Panc1 (cell line): ENCODE results near the gene ASTN2. TPM values are rescaled to one million over a fixed set of nuclear protein-coding genes. Genes with fewer than 3 reads are reported as not detected.

Experiments used
- ATAC-seq: fragments of 200-7000 bp; cut with Tn5 transposase; 2 replicates; pipeline ENCODE4 v1.9.1; 2020; ENCODE audit warnings: mild to moderate bottlenecking, moderate library complexity
- BruUV-seq: library from RNA; stranded (reverse); fragments of 400-500 nt; replicated peaks from 2 replicates; lab custom pipeline; 2021; lab: Mats Ljungman, UMichigan
- CTCF ChIA-PET: fragments of 300-600 bp; sonication (Branson Sonifier 250); formaldehyde crosslinking; loops from one replicate; lab custom pipeline; 2022; ENCODE audit warnings: antibody characterized with exemption; lab: Charles Lee
- POLR2A ChIA-PET: fragments of 300-600 bp; sonication (Branson Sonifier 250); formaldehyde crosslinking; loops from one replicate; lab custom pipeline; 2022; ENCODE audit warnings: antibody characterized with exemption; lab: Charles Lee
- DNase-seq: peaks from one replicate; pipeline ENCODE4 v3.0.0-alpha.2; 2010; ENCODE audit warnings: low read depth, low spot score
- H3K27ac ChIP-seq: 2 replicates; pipeline ENCODE4 v1.5.1; 2011; ENCODE audit warnings: mild to moderate bottlenecking, low read length, inconsistent platforms
- H3K27me3 ChIP-seq: fragments of 200-500 bp; sonication (Bioruptor generic); 2 replicates; pipeline ENCODE4 v1.6.0; 2014; ENCODE audit warnings: low read length, inconsistent platforms; ENCODE audit not compliant: control insufficient read depth, insufficient read depth
- H3K36me3 ChIP-seq: fragments of 200-500 bp; sonication (Bioruptor generic); 2 replicates; pipeline ENCODE4 v1.5.1; 2014; ENCODE audit warnings: inconsistent platforms, mild to moderate bottlenecking, low read length, moderate library complexity; ENCODE audit not compliant: control insufficient read depth, insufficient read depth
- H3K4me1 ChIP-seq: 2 replicates; pipeline ENCODE4 v1.5.1; 2011; ENCODE audit warnings: inconsistent platforms, mild to moderate bottlenecking, low read length, moderate library complexity; ENCODE audit not compliant: control insufficient read depth, insufficient read depth
- H3K4me3 ChIP-seq, 2 experiments: 2 replicates each; pipeline ENCODE4 v1.5.1; 2011 to 2012; ENCODE audit warnings: low read depth in 2 of 2, low read length in 2 of 2, mild to moderate bottlenecking in 2 of 2, inconsistent platforms in 1 of 2, moderate library complexity in 1 of 2
- H3K9me3 ChIP-seq: fragments of 200-500 bp; sonication (Bioruptor generic); 2 replicates; pipeline ENCODE4 v1.5.1; 2014; ENCODE audit warnings: low read depth, mild to moderate bottlenecking, inconsistent platforms, low read length, moderate library complexity; ENCODE audit not compliant: control insufficient read depth, insufficient read depth
- POLR2AphosphoS5 ChIP-seq: IDR thresholded peaks from 2 replicates; pipeline ENCODE4 v1.6.1; 2012; ENCODE audit warnings: mild to moderate bottlenecking, low read depth, low read length, moderate library complexity
- REST ChIP-seq, 2 experiments: IDR thresholded peaks; 2 replicates each; pipeline ENCODE4 v1.6.1; 2011 to 2012; ENCODE audit warnings: low read depth in 2 of 2, control low read depth in 1 of 2, low read length in 1 of 2, mild to moderate bottlenecking in 1 of 2, moderate library complexity in 1 of 2; ENCODE audit not compliant: insufficient read depth in 1 of 2
- SIN3A ChIP-seq: IDR thresholded peaks from 2 replicates; pipeline ENCODE4 v1.6.1; 2012; ENCODE audit warnings: low read depth, mild to moderate bottlenecking, low read length, moderate library complexity, borderline replicate concordance; ENCODE audit not compliant: insufficient read depth
- TCF7L2 ChIP-seq: IDR thresholded peaks from 2 replicates; pipeline ENCODE4 v1.6.1; 2011; ENCODE audit warnings: mild to moderate bottlenecking, low read depth, low read length, inconsistent platforms
- in situ Hi-C: cut with HindIII; loops from 2 replicates; pipeline ENCODE4 v1.10.0; 2016; ENCODE audit warnings: low sequenced_read_pairs, low pct_unique_long_range_greater_than_20kb
- intact Hi-C: fragments of 100-400 bp; cut with micrococcal nuclease; formaldehyde crosslinking; loops from one replicate; pipeline ENCODE4 v1.10.0; 2022; ENCODE audit not compliant: unreplicated experiment
- total RNA-seq: library from RNA; stranded (reverse); gene quantifications from one replicate; pipeline ENCODE4 v1.2.1, GENCODE V29; 2021; ENCODE audit not compliant: unreplicated experiment
- TF ChIP-seq, protein P1 (sequence below): fragments of 450-650 bp; IDR thresholded peaks from 2 replicates; pipeline ENCODE4 v1.5.1; 2017; ENCODE audit warnings: mild to moderate bottlenecking

ASTN2 gene
- total RNA-seq, 1 experiment from 2014 or later: 3.9 TPM

DNA sequence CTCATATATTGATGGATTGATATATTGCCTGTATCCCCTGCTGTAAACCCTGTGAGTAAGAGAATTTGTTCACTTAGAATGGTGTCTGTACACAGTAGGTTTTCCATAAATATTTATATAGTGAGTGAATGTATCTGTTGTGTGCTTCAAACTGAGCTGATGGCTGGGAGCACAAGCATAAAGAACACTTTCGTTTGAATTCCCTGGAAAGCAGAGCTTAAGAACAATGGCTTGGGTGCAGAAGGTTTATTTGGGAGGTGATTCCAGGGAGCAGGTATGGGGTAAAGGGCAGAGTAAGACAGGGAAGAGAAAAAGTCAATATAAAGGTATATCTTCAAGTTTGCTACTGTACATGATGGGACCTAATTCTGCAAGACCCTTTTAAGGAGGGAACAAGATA, 918.7 kb downstream of the ASTN2 start:
- in situ Hi-C loops (no loop called here), intact Hi-C loops (loop anchor here (10.0 kb wide), 1 partner anchor 341 kb away; the partner anchor contains the start of gene PAPPA)
- H3K9me3 ChIP-seq: no peaks in the 10 kb centered on the region
- no peak for ATAC-seq
- TF ChIP-seq SIN3A: no peak
- no peak for TF ChIP-seq TCF7L2
- TF ChIP-seq REST (IDR thresholded peaks at IDR 0.05; ENCODE audit: insufficient read depth in 1 of 2, low read depth in 2 of 2, low read length in 1 of 2): no peak
- TF ChIP-seq POLR2AphosphoS5: no peak
- TF ChIP-seq, protein P1, sequence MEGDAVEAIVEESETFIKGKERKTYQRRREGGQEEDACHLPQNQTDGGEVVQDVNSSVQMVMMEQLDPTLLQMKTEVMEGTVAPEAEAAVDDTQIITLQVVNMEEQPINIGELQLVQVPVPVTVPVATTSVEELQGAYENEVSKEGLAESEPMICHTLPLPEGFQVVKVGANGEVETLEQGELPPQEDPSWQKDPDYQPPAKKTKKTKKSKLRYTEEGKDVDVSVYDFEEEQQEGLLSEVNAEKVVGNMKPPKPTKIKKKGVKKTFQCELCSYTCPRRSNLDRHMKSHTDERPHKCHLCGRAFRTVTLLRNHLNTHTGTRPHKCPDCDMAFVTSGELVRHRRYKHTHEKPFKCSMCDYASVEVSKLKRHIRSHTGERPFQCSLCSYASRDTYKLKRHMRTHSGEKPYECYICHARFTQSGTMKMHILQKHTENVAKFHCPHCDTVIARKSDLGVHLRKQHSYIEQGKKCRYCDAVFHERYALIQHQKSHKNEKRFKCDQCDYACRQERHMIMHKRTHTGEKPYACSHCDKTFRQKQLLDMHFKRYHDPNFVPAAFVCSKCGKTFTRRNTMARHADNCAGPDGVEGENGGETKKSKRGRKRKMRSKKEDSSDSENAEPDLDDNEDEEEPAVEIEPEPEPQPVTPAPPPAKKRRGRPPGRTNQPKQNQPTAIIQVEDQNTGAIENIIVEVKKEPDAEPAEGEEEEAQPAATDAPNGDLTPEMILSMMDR: no peak
- BruUV-seq: no TSS peak
- H3K27ac ChIP-seq: no peak overlapping the region
- H3K36me3 ChIP-seq: no peaks in the 10 kb centered on the region
- no peaks in the 10 kb centered on the region for H3K27me3 ChIP-seq
- no peak overlapping the region for H3K4me3 ChIP-seq
- H3K4me1 ChIP-seq: no peaks in the 10 kb centered on the region; the same call in 1 of the 2 replicates
- POLR2A ChIA-PET: no interaction called here
- CTCF ChIA-PET: no interaction called here
- no peak for DNase-seq

DNA sequence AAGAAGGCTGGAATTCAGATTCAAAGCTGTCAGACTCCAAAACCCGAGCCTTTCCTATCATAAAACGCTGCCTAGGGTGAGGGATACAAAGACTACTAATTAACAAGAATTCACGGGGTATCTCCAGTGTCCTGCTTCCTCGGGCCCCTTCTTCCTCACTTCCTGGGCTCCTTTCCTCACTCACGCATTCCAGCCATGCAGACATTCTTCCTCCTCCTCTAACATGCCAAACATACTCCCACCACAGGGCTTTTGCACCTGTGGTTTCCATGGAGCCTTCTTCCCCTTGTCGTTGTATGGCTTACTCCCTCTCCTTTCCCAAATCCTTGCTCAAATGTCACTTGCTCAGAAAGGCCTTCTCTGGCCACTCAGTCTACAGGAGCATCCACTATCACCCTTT, 919.1 kb downstream of the ASTN2 start:
- no peak for ATAC-seq
- in situ Hi-C loops (no loop called here), intact Hi-C loops (loop anchor here (10.0 kb wide), 1 partner anchor 341 kb away; the partner anchor contains the start of gene PAPPA)
- Histone ChIP-seq H3K4me3 (no peak overlapping the region), H3K36me3 (no peaks in the 10 kb centered on the region), H3K9me3 (no peaks in the 10 kb centered on the region), H3K27me3 (no peaks in the 10 kb centered on the region), H3K27ac (no peak overlapping the region), H3K4me1 (no peaks in the 10 kb centered on the region; the same call in 1 of the 2 replicates)
- TF ChIP-seq POLR2AphosphoS5 (no peak), SIN3A (no peak), TCF7L2 (no peak), REST (IDR thresholded peaks at IDR 0.05; ENCODE audit: insufficient read depth in 1 of 2, low read depth in 2 of 2, low read length in 1 of 2) (no peak)
- TF ChIP-seq, protein P1: no peak
- ChIA-PET CTCF (no interaction called here), POLR2A (no interaction called here)
- BruUV-seq: no TSS peak
- no peak for DNase-seq
